Thyroid gland (tissue), 4 donors: ENCODE results near the gene LRIG1.

Experiments used
- POLR2A ChIP-seq, 2 donors: fragments of 450-650 bp; IDR thresholded peaks; one replicate each; pipeline ENCODE4 v1.6.1; 2017; ENCODE audit warnings: antibody characterized with exemption in 2 of 2, mild to moderate bottlenecking in 2 of 2, moderate library complexity in 1 of 2
- TF ChIP-seq, protein P1 (sequence below), 6 experiments: fragments of 200-600 bp in 3 of 6; fragments of 450-650 bp in 3 of 6; sonication (generic) in 3 of 6; IDR thresholded peaks; one replicate each; pipeline ENCODE4 v1.5.1; 2016 to 2019; ENCODE audit warnings: antibody characterized with exemption in 6 of 6, mild to moderate bottlenecking in 2 of 6, inconsistent platforms in 1 of 6, moderate library complexity in 1 of 6

DNA sequence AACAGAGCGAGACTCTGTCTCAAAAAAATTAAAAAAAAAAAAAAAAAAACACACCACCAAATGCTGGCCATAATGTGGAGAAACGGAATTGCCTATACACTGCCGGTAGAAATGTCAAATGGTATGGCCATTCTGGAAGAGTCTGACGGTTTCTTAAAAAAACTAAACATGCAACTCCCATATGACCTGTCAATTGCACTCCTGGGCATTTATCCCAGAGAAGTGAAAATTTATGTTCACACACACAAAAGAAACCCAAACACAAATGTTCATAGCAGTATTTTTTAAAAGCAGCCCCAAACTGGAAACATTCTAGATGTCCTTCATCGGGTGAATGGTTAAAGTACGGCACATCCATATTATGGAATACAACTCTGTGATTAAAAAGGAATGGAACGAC lies 66.1 kb downstream of the LRIG1 start:
- TF ChIP-seq, protein P1, sequence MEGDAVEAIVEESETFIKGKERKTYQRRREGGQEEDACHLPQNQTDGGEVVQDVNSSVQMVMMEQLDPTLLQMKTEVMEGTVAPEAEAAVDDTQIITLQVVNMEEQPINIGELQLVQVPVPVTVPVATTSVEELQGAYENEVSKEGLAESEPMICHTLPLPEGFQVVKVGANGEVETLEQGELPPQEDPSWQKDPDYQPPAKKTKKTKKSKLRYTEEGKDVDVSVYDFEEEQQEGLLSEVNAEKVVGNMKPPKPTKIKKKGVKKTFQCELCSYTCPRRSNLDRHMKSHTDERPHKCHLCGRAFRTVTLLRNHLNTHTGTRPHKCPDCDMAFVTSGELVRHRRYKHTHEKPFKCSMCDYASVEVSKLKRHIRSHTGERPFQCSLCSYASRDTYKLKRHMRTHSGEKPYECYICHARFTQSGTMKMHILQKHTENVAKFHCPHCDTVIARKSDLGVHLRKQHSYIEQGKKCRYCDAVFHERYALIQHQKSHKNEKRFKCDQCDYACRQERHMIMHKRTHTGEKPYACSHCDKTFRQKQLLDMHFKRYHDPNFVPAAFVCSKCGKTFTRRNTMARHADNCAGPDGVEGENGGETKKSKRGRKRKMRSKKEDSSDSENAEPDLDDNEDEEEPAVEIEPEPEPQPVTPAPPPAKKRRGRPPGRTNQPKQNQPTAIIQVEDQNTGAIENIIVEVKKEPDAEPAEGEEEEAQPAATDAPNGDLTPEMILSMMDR (IDR thresholded peaks at IDR 0.05) = no peak
- no peak for TF ChIP-seq POLR2A (IDR thresholded peaks at IDR 0.05)
